Liver (tissue), 9 donors: ENCODE measurements around the gene SLC16A7. TPM values are rescaled to one million over a fixed set of nuclear protein-coding genes. Genes with fewer than 3 reads are reported as not detected.
A peak's percentile ranks its signal among the peaks of the same experiment; 100 is the strongest.

ENCODE experiments used
- DNase-seq: peaks from one replicate; pipeline ENCODE4 v3.0.0-alpha.2; 2017; ENCODE audit warnings: low spot score
- H3K27ac ChIP-seq, 2 donors: one replicate each; pipeline ENCODE4 v1.7.0; 2013; ENCODE audit warnings: inconsistent platforms in 2 of 2, low read length in 2 of 2, control low read depth in 1 of 2, low read depth in 1 of 2, mild to moderate bottlenecking in 1 of 2
- H3K27me3 ChIP-seq, 4 donors: one replicate each; pipeline versions ENCODE4 v1.6.1 to v1.7.0; 2013; ENCODE audit warnings: low read length in 3 of 4, inconsistent platforms in 1 of 4, mild to moderate bottlenecking in 1 of 4, moderate library complexity in 1 of 4; ENCODE audit not compliant: control insufficient read depth in 4 of 4, insufficient read depth in 4 of 4
- H3K36me3 ChIP-seq, 4 donors: one replicate each; pipeline versions ENCODE4 v1.6.1 to v1.7.0; 2013; ENCODE audit warnings: low read length in 3 of 4, mild to moderate bottlenecking in 3 of 4, low read depth in 1 of 4, moderate library complexity in 1 of 4; ENCODE audit not compliant: control insufficient read depth in 4 of 4, insufficient read depth in 3 of 4
- H3K4me1 ChIP-seq, 4 donors: one replicate each; pipeline versions ENCODE4 v1.6.1 to v1.7.0; 2013; ENCODE audit warnings: low read length in 3 of 4, mild to moderate bottlenecking in 3 of 4, moderate library complexity in 1 of 4; ENCODE audit not compliant: control insufficient read depth in 4 of 4, insufficient read depth in 4 of 4
- H3K4me3 ChIP-seq, 3 donors: one replicate each; pipeline versions ENCODE4 v1.6.1 to v1.7.0; 2013; ENCODE audit warnings: low read length in 3 of 3, control low read depth in 1 of 3, low read depth in 1 of 3, mild to moderate bottlenecking in 1 of 3
- H3K9ac ChIP-seq, 2 donors: one replicate each; pipeline ENCODE4 v1.7.0; 2013; ENCODE audit warnings: low read length in 2 of 2, mild to moderate bottlenecking in 2 of 2, moderate library complexity in 2 of 2, control low read depth in 1 of 2, low read depth in 1 of 2
- H3K9me3 ChIP-seq, 4 donors: one replicate each; pipeline versions ENCODE4 v1.6.1 to v1.7.0; 2013; ENCODE audit warnings: low read length in 3 of 4; ENCODE audit not compliant: control insufficient read depth in 4 of 4
- EGR1 ChIP-seq, 2 donors: IDR thresholded peaks; 2 replicates each; pipeline ENCODE4 v1.6.1; 2016 to 2018; ENCODE audit warnings: antibody characterized with exemption in 2 of 2, low read depth in 2 of 2
- FOXA1 ChIP-seq: IDR thresholded peaks from 2 replicates; pipeline ENCODE4 v1.6.1; 2016; ENCODE audit warnings: antibody characterized with exemption
- FOXA2 ChIP-seq: IDR thresholded peaks from 2 replicates; pipeline ENCODE4 v1.6.1; 2016; ENCODE audit warnings: antibody characterized with exemption
- GABPA ChIP-seq, 2 donors: IDR thresholded peaks in 1 of 2; conservative IDR thresholded peaks in 1 of 2; 2 replicates each; pipeline ENCODE4 v1.6.1; 2016; ENCODE audit warnings: antibody characterized with exemption in 2 of 2, mild to moderate bottlenecking in 1 of 2, moderate library complexity in 1 of 2
- HNF4A ChIP-seq, 2 donors: conservative IDR thresholded peaks; 2 replicates each; pipeline ENCODE4 v1.6.1; 2016; ENCODE audit warnings: antibody characterized with exemption in 2 of 2, mild to moderate bottlenecking in 2 of 2
- HNF4G ChIP-seq: IDR thresholded peaks from 2 replicates; pipeline ENCODE4 v1.6.1; 2016; ENCODE audit warnings: antibody characterized with exemption
- JUND ChIP-seq, 2 donors: IDR thresholded peaks; 2 replicates each; pipeline ENCODE4 v1.6.1; 2016; ENCODE audit warnings: antibody characterized with exemption in 2 of 2
- NR2F2 ChIP-seq: IDR thresholded peaks from 2 replicates; pipeline ENCODE4 v1.6.1; 2016; ENCODE audit warnings: antibody characterized with exemption
- RAD21 ChIP-seq, 2 donors: IDR thresholded peaks; 2 replicates each; pipeline ENCODE4 v1.6.1; 2016; ENCODE audit warnings: antibody characterized with exemption in 2 of 2, mild to moderate bottlenecking in 2 of 2
- RXRA ChIP-seq, 2 donors: IDR thresholded peaks; 2 replicates each; pipeline ENCODE4 v1.6.1; 2017 to 2018; ENCODE audit warnings: antibody characterized with exemption in 2 of 2, mild to moderate bottlenecking in 1 of 2
- SP1 ChIP-seq: IDR thresholded peaks from 2 replicates; pipeline ENCODE4 v1.6.1; 2018; ENCODE audit warnings: antibody characterized with exemption, mild to moderate bottlenecking
- TAF1 ChIP-seq: conservative IDR thresholded peaks from 2 replicates; pipeline ENCODE4 v1.6.1; 2016; ENCODE audit warnings: antibody characterized with exemption, mild to moderate bottlenecking
- YY1 ChIP-seq: IDR thresholded peaks from 2 replicates; pipeline ENCODE4 v1.6.1; 2016; ENCODE audit warnings: antibody characterized with exemption, mild to moderate bottlenecking
- ZBTB33 ChIP-seq: IDR thresholded peaks from 2 replicates; pipeline ENCODE4 v1.6.1; 2016; ENCODE audit warnings: antibody characterized with exemption
- WGBS: extraction: QIAGEN DNeasy Blood & Tissue Kit; methylation state at CpG from one replicate; pipeline ENCODE4 v1.1.7; 2013; 5-methylcytosine and 5-hydroxymethylcytosine counted together
- polyA plus RNA-seq, 2 donors: library from polyadenylated mRNA; stranded (reverse) in 1 of 2; unstranded in 1 of 2; fragments of 200-250 nt in 1 of 2; fragments of >200 nt in 1 of 2; fragmentation: Nextera tagmentation in 1 of 2; extraction: Ambion mirVana in 1 of 2; gene quantifications; one replicate each; pipeline versions ENCODE4 v1.2.1 to v1.2.3, GENCODE V29; 2013 to 2015
- total RNA-seq, 2 donors: library from RNA; depleted of rRNA; stranded (reverse); fragments of >200 nt; gene quantifications; one replicate each; pipeline ENCODE4 v1.2.3, GENCODE V29; 2014
- TF ChIP-seq, protein P1 (sequence below): IDR thresholded peaks from 2 replicates; pipeline ENCODE4 v1.6.1; 2016; ENCODE audit warnings: antibody characterized with exemption
- TF ChIP-seq, protein P2 (sequence below): IDR thresholded peaks from 2 replicates; pipeline ENCODE4 v1.6.1; 2016; ENCODE audit warnings: antibody characterized with exemption, mild to moderate bottlenecking
- donor health status: healthy.
- donor health status: healthy.
- donor health status: healthy.
- donor health status: healthy.
- donor health status: healthy.

The SLC16A7 gene
- total and polyA plus RNA-seq, 4 donors = 3.0 to 24.0 (median 12.1) TPM

DNA sequence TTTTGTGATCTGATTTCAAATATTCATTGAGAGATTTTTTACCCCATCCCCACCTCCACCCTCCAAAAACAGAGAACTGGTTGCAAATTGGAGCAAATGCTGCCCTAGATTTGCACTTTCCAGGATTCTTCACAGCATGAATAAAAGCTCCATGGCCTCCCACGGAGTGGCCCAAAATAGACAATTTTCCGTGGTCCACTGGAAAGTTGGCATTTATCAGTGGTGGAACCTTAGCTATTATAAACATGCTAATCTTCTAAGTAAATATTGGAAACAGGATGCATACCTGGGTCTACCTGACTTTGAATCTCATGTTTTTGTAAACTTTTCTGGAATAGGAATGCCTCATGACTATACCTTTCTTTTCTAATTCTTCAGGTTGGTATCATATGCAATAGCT lies 123.9 kb downstream of the SLC16A7 start:
- no peaks in the 10 kb centered on the region for H3K36me3 ChIP-seq
- H3K27ac ChIP-seq = no peak overlapping the region
- TF ChIP-seq SP1 (peak; percentile 51), RAD21 (IDR thresholded peaks at IDR 0.05) (peak in 1 of 2 donors; percentile 29), RXRA (IDR thresholded peaks at IDR 0.05) (peak in 1 of 2 donors; percentile 26), FOXA2 (no peak), FOXA1 (no peak), HNF4A (conservative IDR thresholded peaks at IDR 0.05) (peak in 1 of 2 donors; percentile 40)
- no peak for DNase-seq
- H3K27me3 ChIP-seq = no peaks in the 10 kb centered on the region
- peaks cover 4 to 37% (median 36%) of the 10 kb centered on the region in 4 donors for H3K4me1 ChIP-seq
- 41% methylated on average over 2 of the region's 2 CpGs for WGBS
- H3K9me3 ChIP-seq = no peaks in the 10 kb centered on the region
- no peak overlapping the region for H3K9ac ChIP-seq
- no peak overlapping the region for H3K4me3 ChIP-seq

DNA sequence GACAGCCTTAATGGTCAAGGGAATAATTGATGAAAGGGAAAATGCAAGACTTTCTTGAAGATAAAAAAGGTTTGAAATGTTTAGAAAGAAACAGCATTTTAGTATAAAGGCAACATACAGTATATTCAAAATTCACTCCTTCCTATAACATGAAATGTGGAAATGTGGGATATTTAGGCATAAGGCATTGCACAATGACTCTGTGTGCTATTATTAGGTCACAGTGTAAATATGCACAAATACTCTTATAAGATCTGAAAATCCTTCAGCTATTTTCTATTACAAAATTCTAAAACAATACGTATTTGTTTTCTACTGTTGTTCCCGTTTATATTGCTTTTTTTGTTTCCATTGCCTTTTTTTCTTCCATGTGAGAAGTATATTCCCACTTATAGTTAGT lies 127.7 kb downstream of the SLC16A7 start:
- H3K4me1 ChIP-seq = peaks cover 3 to 13% (median 10%) of the 10 kb centered on the region in 4 donors
- TF ChIP-seq YY1 (no peak), FOXA1 (no peak), GABPA (IDR thresholded peaks at IDR 0.05 in 1 of 2, conservative IDR thresholded peaks at IDR 0.05 in 1 of 2) (no peak), TAF1 (no peak), HNF4G (no peak), JUND (IDR thresholded peaks at IDR 0.05) (no peak), FOXA2 (no peak), RXRA (IDR thresholded peaks at IDR 0.05) (no peak), HNF4A (conservative IDR thresholded peaks at IDR 0.05) (no peak), NR2F2 (no peak), SP1 (no peak)
- TF ChIP-seq, protein P1, sequence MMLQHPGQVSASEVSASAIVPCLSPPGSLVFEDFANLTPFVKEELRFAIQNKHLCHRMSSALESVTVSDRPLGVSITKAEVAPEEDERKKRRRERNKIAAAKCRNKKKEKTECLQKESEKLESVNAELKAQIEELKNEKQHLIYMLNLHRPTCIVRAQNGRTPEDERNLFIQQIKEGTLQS = no peak
- TF ChIP-seq, protein P2, sequence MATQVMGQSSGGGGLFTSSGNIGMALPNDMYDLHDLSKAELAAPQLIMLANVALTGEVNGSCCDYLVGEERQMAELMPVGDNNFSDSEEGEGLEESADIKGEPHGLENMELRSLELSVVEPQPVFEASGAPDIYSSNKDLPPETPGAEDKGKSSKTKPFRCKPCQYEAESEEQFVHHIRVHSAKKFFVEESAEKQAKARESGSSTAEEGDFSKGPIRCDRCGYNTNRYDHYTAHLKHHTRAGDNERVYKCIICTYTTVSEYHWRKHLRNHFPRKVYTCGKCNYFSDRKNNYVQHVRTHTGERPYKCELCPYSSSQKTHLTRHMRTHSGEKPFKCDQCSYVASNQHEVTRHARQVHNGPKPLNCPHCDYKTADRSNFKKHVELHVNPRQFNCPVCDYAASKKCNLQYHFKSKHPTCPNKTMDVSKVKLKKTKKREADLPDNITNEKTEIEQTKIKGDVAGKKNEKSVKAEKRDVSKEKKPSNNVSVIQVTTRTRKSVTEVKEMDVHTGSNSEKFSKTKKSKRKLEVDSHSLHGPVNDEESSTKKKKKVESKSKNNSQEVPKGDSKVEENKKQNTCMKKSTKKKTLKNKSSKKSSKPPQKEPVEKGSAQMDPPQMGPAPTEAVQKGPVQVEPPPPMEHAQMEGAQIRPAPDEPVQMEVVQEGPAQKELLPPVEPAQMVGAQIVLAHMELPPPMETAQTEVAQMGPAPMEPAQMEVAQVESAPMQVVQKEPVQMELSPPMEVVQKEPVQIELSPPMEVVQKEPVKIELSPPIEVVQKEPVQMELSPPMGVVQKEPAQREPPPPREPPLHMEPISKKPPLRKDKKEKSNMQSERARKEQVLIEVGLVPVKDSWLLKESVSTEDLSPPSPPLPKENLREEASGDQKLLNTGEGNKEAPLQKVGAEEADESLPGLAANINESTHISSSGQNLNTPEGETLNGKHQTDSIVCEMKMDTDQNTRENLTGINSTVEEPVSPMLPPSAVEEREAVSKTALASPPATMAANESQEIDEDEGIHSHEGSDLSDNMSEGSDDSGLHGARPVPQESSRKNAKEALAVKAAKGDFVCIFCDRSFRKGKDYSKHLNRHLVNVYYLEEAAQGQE = no peak
- no peak overlapping the region for H3K9ac ChIP-seq
- no peaks in the 10 kb centered on the region for H3K9me3 ChIP-seq
- no peaks in the 10 kb centered on the region for H3K36me3 ChIP-seq
- no peak overlapping the region for H3K27ac ChIP-seq
- no peak overlapping the region for H3K4me3 ChIP-seq
- no peaks in the 10 kb centered on the region for H3K27me3 ChIP-seq
- WGBS = 62% methylated on average over 2 of the region's 2 CpGs
- no peak for DNase-seq

GRCh38 chr12:59724011-59724695 lies 128.3 kb downstream of the SLC16A7 start:
- H3K9ac ChIP-seq = no peak overlapping the region
- no peaks in the 10 kb centered on the region for H3K9me3 ChIP-seq
- H3K27ac ChIP-seq = no peak overlapping the region
- no peak overlapping the region for H3K4me3 ChIP-seq
- peaks cover 3 to 13% (median 8%) of the 10 kb centered on the region in 4 donors for H3K4me1 ChIP-seq
- no peaks in the 10 kb centered on the region for H3K27me3 ChIP-seq
- no peak for DNase-seq
- no peaks in the 10 kb centered on the region for H3K36me3 ChIP-seq
- 80% methylated on average over 2 of the region's 2 CpGs for WGBS
- TF ChIP-seq JUND (IDR thresholded peaks at IDR 0.05) = peak; percentile 56 to 62
- TF ChIP-seq, protein P2 = peak; percentile 57
- TF ChIP-seq HNF4A (conservative IDR thresholded peaks at IDR 0.05) = peak; percentile 92 to 96
- TF ChIP-seq RXRA (IDR thresholded peaks at IDR 0.05) = peak; percentile 67 to 72
- peak in 1 of 2 donors; percentile 18 for TF ChIP-seq EGR1 (IDR thresholded peaks at IDR 0.05; ENCODE audit: low read depth in 2 of 2)
- TF ChIP-seq FOXA1 = no peak
- TF ChIP-seq ZBTB33 = no peak
- no peak for TF ChIP-seq YY1
- TF ChIP-seq TAF1 = no peak
- TF ChIP-seq, protein P1 = peak; percentile 40
- TF ChIP-seq HNF4G = peak; percentile 82
- peak; percentile 70 for TF ChIP-seq SP1
- TF ChIP-seq FOXA2 = peak; percentile 87
